C4-2B (cell line): ENCODE data around the gene CARD10.
"Not testable (repeated sequence)": the region's sequence is repeated elsewhere in the genome, so short reads cannot be mapped to it uniquely, and the experiment has no call there.

Experiments used
- H3K27ac ChIP-seq: fragments of 450-650 bp; 2 replicates; pipeline ENCODE4 v1.5.1; 2017
- CTCF ChIP-seq: fragments of 450-650 bp; conservative IDR thresholded peaks from 2 replicates; pipeline ENCODE4 v1.5.1; 2017; ENCODE audit warnings: mild to moderate bottlenecking
- ZFX ChIP-seq: fragments of 450-650 bp; IDR thresholded peaks from 2 replicates; pipeline ENCODE4 v1.6.1; 2017

The CARD10 gene

DNA sequence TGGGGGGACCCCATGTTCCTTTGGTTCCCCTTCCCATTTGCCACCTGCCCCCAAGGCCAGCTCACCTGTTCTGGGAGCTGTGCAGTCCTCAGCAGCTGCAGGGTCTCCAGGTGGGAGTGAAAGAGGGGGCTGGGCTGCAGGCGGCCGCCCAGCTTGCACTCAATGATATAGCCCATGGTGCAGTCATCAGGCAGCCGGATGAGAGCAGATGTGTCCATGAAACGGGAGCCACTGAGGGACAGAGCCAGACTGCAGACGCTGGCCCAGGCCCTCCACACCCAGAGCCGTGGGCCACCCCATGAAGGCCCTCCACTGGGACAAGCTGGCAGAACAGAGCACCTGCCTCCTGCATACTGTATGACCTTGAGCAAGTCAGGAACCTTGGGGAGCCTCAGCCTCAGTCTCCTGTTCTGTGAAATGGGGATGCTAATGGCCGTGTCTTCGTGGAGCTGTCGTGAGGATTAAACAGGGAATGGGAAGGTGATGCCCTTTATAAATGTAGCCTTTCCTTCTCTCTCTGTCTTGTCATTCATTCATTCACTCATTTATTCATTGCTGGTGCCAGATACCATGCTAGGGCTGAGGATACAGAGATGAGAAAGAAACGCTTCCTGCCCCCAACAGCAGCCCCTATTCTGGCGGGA, 44.6 kb downstream of the CARD10 start:
- TF ChIP-seq ZFX, result no peak
- TF ChIP-seq CTCF, result no peak
- H3K27ac ChIP-seq, result no peak overlapping the region

- TF ChIP-seq CTCF, result no peak
- no peak for TF ChIP-seq ZFX
- H3K27ac ChIP-seq, result no peak overlapping the region
These were observed 45.7 kb downstream of the CARD10 start for GRCh38 chr22:37473437-37473946.

GRCh38 chr22:37472418-37473006, 46.7 kb downstream of the CARD10 start:
- no peak overlapping the region for H3K27ac ChIP-seq
- TF ChIP-seq CTCF (no peak; the same call in 1 of the 2 replicates), ZFX (no peak)

DNA sequence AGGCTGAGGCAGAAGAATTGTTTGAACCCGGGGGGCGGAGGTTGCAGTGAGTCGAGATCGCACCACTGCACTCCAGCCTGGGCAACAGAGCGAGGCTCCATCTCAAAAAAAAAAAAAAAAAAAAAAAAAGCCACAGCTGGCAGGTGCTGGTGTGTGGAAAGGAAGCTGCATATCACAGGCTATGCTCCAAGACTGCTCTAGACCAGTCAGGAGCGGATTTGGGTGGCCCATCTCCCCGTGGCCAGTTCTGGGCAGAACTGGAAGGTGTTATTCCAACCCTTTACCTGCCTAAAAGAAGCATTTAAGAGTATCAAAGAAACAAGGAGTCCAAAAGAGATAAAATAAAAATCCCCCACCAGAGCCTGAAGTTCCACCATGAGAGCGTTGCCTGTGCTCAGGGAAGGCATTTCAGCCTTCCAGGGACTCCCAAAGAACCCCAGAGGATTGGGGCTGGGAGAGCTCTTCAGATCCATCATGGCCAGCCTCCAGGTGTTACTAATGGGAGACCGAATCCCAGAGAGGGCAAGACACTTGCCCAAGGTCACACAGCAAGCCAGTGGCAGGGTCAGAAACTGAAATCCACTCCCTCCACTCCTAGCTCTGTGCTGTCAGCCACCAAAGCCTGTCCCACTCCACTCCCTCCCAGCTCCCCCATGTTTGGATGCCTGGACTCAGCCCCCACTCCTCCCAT, 47.3 kb downstream of the CARD10 start:
- no peak overlapping the region for H3K27ac ChIP-seq

GRCh38 chr22:37470087-37470445, 49.1 kb downstream of the CARD10 start:
- TF ChIP-seq ZFX, result no peak
- TF ChIP-seq CTCF, result no peak
- no peak overlapping the region for H3K27ac ChIP-seq

More for the DNA sequence above, 47.3 kb downstream of the CARD10 start:
- TF ChIP-seq ZFX (no peak), CTCF (no peak)

- TF ChIP-seq CTCF, result no peak
- TF ChIP-seq ZFX, result no peak
- H3K27ac ChIP-seq, result no peak overlapping the region
These were observed 49.7 kb downstream of the CARD10 start for GRCh38 chr22:37469416-37470086.

DNA sequence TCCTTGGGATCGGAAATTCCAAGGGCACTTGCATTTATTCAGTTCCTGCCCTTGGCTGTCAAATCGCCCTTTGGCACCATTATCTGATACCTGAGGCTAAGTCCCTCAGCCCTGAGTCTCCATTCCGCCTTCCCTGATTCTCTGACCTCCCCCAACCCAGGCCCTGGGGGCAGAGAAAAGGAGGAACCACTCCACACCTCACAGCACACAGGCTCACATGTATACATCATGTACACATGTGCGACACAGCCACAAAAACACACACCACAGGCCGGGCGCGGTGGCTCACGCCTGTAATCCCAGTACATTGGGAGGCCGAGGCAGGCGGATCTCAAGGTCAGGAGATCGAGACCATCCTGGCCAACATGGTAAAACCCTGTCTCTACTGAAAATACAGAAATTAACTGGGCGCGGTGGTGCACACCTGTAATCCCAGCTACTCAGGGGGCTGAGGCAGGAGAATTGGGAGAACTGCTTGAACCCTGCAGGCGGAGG, 51.0 kb downstream of the CARD10 start:
- H3K27ac ChIP-seq, result not testable (repeated sequence)
